IPS-15b (cell line): Measurements from ENCODE around the gene GRIFIN.

ENCODE experiments used
- H3K27me3 ChIP-seq: one replicate; pipeline ENCODE4 v1.6.1; 2013; ENCODE audit warnings: low read length; ENCODE audit not compliant: control insufficient read depth, insufficient read depth
- H3K36me3 ChIP-seq: one replicate; pipeline ENCODE4 v1.6.1; 2013; ENCODE audit warnings: low read length; ENCODE audit not compliant: control insufficient read depth, insufficient read depth
- H3K4me1 ChIP-seq: one replicate; pipeline ENCODE4 v1.6.1; 2013; ENCODE audit warnings: mild to moderate bottlenecking, low read length; ENCODE audit not compliant: control insufficient read depth, insufficient read depth
- H3K4me3 ChIP-seq: one replicate; pipeline ENCODE4 v1.5.1; 2013; ENCODE audit warnings: low read depth, low read length
- H3K9ac ChIP-seq: one replicate; pipeline ENCODE4 v1.6.1; 2013; ENCODE audit warnings: low read depth, mild to moderate bottlenecking, low read length
- H3K9me3 ChIP-seq: one replicate; pipeline ENCODE4 v1.6.1; 2013; ENCODE audit warnings: mild to moderate bottlenecking, low read length; ENCODE audit not compliant: control insufficient read depth, insufficient read depth

The GRIFIN gene

DNA sequence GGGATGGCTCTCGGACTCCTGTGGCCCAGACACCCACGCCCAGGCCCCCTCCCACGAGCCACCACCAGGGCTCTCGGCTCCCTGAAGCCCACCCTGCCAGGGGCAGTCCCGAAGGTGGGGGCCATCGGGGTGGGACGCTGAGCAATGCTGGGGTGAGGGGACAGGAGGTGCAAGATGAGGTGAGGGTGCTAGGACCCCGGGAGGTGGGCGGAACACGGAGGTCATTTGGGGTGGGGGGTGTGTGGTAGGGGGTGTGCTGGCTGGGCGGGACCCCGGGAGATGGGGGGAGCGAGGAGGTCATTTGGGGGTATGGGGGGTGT, 26.4 kb upstream of the GRIFIN start:
- no peaks in the 10 kb centered on the region for H3K9me3 ChIP-seq
- no peak overlapping the region for H3K9ac ChIP-seq
- no peaks in the 10 kb centered on the region for H3K4me1 ChIP-seq
- H3K27me3 ChIP-seq, result no peaks in the 10 kb centered on the region
- H3K36me3 ChIP-seq, result no peaks in the 10 kb centered on the region
- no peak overlapping the region for H3K4me3 ChIP-seq

DNA sequence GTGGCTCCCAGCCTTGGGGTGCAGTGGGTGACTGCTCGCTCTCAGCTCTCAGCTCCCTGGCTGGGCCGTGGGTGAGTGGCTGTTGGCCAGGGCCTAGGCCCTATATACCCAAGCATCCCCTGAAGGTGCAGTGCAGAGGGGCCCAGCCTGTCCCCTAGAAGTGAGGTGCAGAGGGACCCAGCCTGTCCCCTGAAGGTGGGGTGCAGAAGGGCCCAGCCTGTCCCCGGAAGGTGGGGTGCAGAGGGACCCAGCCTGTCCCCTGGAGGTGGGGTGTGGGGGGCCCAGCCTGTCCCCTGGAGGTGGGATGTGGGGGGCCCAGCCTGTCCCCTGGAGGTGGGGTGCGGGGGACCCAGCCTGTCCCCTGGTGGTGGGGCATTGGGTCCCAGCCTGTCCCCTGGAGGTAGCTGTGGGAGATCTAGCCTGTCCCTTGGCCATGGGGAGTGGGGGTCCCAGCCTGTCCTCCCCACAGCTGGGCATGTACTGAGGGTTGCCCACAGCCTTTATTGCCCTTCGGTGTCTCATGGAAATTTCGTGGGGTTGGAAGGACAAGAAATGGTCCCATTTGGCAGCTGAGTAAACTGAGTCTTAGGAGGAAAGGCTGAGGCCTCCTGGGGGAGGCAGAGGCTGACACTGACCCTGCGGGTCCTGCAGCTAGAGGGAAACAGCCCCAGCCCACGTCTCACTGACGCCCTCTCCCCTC, 25.9 kb upstream of the GRIFIN start:
- H3K4me1 ChIP-seq, result no peaks in the 10 kb centered on the region

DNA sequence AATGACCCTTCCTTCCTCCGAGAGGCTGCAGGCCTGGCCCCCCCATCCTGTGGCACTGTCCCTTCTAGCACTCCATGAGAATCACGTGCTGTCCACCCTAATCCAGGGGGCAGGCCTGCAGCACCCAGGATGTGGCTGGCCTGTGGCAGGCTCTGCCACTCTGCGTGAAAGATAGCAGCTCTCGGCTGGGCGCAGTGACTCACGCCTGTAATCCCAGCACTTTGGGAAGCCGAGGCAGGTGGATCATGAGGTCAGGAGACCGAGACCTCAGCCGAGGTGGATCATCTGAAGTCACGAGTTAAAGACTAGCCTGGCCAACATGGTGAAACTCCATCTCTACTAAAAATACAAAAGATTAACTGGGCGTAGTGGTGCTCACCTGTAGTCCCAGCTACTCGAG, 24.5 kb upstream of the GRIFIN start:
- H3K4me1 ChIP-seq, result no peaks in the 10 kb centered on the region
- no peaks in the 10 kb centered on the region for H3K27me3 ChIP-seq
- no peaks in the 10 kb centered on the region for H3K9me3 ChIP-seq
- no peak overlapping the region for H3K4me3 ChIP-seq
- no peaks in the 10 kb centered on the region for H3K36me3 ChIP-seq
- H3K9ac ChIP-seq, result no peak overlapping the region

More for the DNA sequence above, 25.9 kb upstream of the GRIFIN start:
- H3K27me3 ChIP-seq, result no peaks in the 10 kb centered on the region
- no peak overlapping the region for H3K4me3 ChIP-seq
- no peaks in the 10 kb centered on the region for H3K36me3 ChIP-seq
- H3K9ac ChIP-seq, result no peak overlapping the region
- no peaks in the 10 kb centered on the region for H3K9me3 ChIP-seq

DNA sequence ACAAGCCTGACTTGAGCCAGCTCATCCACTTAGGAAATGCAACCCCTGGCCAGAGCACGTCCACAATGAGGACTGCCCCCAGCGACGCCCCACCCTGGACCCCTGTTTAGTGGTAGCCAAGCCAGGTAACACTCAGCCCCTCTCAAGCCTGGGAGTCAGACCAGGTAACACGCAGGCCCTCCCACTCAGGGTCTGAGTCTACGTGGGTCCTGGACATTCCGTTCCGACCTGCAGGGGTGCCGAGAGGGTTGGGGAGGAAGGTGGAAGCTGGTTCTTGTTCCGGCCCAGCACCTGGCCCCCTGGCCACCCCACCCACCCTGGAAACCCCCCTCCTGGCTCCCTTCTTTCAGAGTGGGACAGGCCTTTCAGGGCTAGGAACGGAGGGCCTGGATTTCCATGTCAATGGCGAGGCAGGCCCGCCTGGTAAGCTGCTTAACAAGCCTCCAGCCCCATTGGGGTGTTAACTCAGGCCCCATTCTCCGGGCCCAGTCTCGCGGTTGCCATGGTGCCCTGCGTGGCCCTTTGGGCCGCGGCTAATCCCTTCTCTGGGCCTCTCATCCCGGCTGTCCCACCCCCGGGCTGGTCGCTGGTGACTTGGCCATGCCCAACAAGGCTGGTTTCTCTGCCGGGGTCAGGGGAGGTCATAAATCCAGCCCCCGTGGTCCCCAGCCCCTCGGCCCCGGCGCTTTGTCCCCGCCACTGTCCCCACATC, 23.7 kb upstream of the GRIFIN start:
- H3K27me3 ChIP-seq, result no peaks in the 10 kb centered on the region
- H3K4me1 ChIP-seq, result no peaks in the 10 kb centered on the region
- no peak overlapping the region for H3K9ac ChIP-seq
- no peaks in the 10 kb centered on the region for H3K9me3 ChIP-seq
- H3K36me3 ChIP-seq, result no peaks in the 10 kb centered on the region
- H3K4me3 ChIP-seq, result no peak overlapping the region

DNA sequence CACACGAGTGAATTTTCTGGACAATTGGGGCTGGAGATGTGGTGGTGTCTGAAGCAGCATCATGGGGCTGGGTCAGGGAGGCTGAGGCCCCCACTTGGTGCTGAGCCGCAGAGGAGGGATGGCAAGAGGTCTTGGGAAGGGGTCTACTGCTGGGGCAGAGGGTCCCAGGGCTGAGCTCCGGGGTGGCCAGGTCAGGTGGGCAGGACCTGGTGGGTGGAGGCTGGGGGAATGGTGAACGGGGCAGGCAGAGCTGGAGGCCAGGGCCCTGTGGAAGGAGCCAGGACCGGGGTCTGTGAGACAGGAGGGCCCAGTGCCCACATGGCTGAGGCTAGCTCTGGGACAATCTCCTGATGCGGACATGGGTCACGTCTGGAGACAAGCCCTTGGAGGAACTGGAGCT, 23.0 kb upstream of the GRIFIN start:
- H3K4me1 ChIP-seq, result no peaks in the 10 kb centered on the region
- H3K36me3 ChIP-seq, result no peaks in the 10 kb centered on the region
- H3K4me3 ChIP-seq, result no peak overlapping the region
- no peaks in the 10 kb centered on the region for H3K27me3 ChIP-seq
- H3K9me3 ChIP-seq, result no peaks in the 10 kb centered on the region
- no peak overlapping the region for H3K9ac ChIP-seq

DNA sequence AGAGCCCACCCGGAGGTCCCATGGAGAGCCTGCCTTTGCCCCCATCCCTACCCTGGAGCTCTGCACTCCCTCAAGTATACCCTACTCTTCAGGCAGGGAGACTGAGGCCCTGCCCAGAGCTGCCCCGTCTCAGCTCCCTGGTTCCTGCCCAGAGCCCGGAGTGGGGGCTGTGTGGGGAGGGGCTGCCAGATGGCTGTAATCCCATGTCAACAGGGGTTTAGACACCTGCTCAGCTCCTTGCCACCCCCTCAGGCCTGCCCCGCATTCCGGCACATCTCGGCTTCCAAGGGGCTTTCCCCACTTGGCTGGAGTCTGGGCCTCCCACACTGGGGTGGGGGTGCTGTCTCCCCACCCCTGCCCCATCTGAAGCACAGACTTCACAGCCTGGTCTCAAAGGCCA, 22.5 kb upstream of the GRIFIN start:
- Histone ChIP-seq H3K4me3 (no peak overlapping the region), H3K36me3 (no peaks in the 10 kb centered on the region), H3K9ac (no peak overlapping the region), H3K4me1 (no peaks in the 10 kb centered on the region), H3K9me3 (no peaks in the 10 kb centered on the region), H3K27me3 (no peaks in the 10 kb centered on the region)

DNA sequence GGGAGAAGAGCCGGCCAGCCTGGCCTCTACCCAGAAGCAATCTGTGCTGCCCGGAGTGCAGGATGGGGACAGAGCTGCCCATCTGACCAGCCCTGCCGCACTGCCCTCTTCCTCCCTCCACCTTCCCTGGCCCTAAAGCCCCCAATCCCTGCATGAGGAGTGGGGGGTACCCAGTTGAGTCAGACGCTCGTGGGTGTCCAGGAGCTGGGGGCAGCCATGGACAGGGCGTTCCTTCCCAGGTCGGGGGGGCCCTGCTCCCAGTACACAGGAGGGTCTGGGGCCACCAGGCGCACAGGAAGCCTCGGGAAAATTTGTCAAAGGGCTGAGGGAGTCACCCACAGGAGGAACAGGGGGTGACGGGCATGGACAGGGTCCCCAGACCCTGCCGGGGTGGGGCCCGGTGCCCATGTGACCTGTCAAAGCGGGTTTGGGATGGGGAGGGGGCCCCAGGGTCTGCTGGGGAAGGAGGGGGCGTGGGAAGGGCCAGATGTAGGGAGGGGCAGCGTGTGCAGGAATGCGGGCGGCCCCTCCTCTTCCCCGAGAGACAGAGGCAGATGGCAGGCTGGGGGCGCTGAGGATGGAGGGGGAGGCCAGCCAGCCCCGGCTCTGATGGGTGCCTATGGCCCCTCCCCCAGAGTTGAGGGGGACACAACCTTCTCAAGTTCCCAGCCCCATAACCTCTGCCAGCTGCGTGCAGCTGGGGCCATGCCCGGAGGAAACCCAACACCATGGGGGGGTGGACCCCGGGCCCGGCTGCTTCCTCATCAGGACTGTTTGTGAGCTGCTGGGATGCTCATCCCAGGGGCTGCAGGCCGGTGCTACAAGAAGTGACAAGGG, 21.5 kb upstream of the GRIFIN start:
- no peaks in the 10 kb centered on the region for H3K36me3 ChIP-seq
- H3K9ac ChIP-seq, result no peak overlapping the region
- H3K4me3 ChIP-seq, result no peak overlapping the region
- H3K27me3 ChIP-seq, result no peaks in the 10 kb centered on the region
- no peaks in the 10 kb centered on the region for H3K9me3 ChIP-seq
- no peaks in the 10 kb centered on the region for H3K4me1 ChIP-seq

DNA sequence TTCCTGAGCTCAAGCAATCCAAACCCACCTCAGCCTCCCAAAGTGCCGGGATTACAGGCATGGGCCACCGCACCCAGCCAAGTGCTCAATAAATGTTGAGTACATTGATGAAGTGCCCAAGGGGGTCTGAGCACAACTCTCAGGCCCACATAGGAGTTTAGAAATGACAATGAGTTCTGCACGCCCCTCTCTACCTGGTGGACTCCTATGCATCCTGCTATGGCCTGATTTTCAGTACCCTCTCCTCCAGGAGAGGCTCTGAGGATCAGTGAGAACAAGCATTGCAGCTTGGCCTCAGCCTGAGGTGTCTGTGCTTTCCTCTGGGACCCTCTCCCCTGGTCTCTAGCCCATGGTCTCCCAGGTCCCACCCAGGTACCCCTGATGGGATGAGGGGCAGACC, 20.9 kb upstream of the GRIFIN start:
- Histone ChIP-seq H3K27me3 (no peaks in the 10 kb centered on the region), H3K9ac (no peak overlapping the region), H3K9me3 (no peaks in the 10 kb centered on the region), H3K36me3 (no peaks in the 10 kb centered on the region), H3K4me3 (no peak overlapping the region), H3K4me1 (no peaks in the 10 kb centered on the region)

DNA sequence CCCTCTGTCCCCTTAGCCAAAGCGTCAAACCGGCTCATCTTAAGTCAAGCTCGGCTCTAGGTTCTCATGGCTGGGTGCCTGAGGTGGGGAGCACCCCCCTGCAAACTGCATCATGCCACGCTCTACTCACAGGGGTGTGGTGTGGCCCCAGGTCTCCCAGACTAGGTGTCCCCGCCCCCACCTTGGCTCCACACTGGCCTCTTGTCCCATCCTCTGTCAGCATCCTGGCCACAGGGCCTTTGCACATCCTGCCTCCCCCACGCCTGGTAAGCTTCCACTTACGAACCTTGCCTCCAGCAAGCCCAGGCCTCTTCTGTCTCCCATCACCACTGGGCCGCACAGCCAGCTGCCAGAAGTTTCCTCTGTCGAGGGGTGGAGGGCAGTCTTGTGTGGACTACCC, 20.2 kb upstream of the GRIFIN start:
- H3K9ac ChIP-seq, result no peak overlapping the region
- H3K4me3 ChIP-seq, result no peak overlapping the region
- H3K4me1 ChIP-seq, result no peaks in the 10 kb centered on the region
- no peaks in the 10 kb centered on the region for H3K9me3 ChIP-seq
- H3K27me3 ChIP-seq, result no peaks in the 10 kb centered on the region
- H3K36me3 ChIP-seq, result no peaks in the 10 kb centered on the region

DNA sequence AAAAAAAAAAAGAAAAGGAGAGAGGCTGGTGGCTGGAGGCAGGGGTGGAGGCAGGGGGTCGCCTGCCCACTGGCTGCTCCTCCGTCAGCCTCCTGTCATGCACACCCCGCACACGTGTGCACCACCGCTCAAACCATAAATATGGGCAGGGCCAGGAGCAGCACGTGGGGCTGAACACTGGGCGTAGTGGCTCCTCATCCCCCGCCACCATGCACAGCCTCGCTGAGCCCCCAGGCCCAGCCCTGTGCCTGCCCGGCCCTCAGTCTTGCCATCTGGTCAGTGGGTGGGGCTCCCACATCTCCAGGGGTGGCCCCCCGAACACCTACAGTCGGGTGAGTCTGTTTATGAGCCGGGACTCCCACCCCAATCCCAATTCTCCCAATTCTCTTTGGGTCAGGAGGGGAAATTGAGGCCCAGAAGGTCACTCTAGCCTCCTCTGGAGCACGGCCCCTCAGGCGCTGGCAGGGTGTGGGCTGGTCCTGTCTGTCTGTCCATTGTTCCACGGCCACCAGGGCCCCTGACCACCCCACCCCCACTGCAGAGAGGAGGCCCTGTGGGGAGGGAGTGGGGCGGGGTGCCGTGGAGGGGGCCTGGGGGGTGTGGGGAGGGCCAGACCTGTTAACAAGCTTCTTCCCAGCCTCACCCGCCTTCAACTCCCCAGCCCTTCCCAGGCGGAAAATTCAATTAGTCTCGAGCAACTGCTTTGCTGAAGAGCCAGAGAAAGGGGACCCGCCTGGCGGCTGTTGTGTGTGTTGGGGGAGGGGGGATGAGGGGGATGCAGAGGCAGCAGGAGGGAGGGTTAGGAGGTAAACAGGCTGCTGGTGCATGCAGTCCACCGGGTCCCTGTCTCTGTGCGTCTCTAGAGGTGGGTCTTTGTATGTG, 19.5 kb upstream of the GRIFIN start:
- Histone ChIP-seq H3K9ac (no peak overlapping the region), H3K36me3 (no peaks in the 10 kb centered on the region), H3K9me3 (no peaks in the 10 kb centered on the region), H3K4me3 (no peak overlapping the region), H3K4me1 (no peaks in the 10 kb centered on the region), H3K27me3 (no peaks in the 10 kb centered on the region)
